ENCODE data around the gene PTPRD. TPM values are rescaled to one million over a fixed set of nuclear protein-coding genes. Genes with fewer than 3 reads are reported as not detected.

Gene PTPRD
- total RNA-seq, 1 donor: 11.5 TPM

DNA sequence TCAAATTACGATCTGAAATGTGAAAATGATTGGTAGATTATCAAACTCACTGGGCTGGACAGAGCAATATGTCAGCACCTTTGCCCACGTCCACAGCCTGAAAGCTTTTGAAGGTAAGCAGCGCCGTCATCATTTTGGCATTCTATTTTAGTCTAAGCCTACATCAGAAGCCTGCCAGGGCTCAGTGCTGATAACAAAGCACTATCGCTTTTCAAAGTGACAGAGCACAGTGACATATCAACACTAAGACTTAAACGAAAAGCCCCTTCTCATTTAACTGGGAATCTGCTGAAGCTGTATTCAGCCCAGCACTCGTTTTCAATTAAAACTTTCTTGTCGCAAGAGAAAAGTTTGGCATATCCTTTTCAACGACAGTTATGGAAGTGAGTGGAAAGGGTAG lies 1076.3 kb downstream of the PTPRD start:
- H3K4me3 ChIP-seq (ENCODE audit: low read depth, low read length): no peak overlapping the region
- no peak for DNase-seq (ENCODE audit: low read depth)
- TF ChIP-seq, protein P1, sequence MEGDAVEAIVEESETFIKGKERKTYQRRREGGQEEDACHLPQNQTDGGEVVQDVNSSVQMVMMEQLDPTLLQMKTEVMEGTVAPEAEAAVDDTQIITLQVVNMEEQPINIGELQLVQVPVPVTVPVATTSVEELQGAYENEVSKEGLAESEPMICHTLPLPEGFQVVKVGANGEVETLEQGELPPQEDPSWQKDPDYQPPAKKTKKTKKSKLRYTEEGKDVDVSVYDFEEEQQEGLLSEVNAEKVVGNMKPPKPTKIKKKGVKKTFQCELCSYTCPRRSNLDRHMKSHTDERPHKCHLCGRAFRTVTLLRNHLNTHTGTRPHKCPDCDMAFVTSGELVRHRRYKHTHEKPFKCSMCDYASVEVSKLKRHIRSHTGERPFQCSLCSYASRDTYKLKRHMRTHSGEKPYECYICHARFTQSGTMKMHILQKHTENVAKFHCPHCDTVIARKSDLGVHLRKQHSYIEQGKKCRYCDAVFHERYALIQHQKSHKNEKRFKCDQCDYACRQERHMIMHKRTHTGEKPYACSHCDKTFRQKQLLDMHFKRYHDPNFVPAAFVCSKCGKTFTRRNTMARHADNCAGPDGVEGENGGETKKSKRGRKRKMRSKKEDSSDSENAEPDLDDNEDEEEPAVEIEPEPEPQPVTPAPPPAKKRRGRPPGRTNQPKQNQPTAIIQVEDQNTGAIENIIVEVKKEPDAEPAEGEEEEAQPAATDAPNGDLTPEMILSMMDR (IDR thresholded peaks at IDR 0.05; ENCODE audit: insufficient read depth, low read length): no peak

DNA sequence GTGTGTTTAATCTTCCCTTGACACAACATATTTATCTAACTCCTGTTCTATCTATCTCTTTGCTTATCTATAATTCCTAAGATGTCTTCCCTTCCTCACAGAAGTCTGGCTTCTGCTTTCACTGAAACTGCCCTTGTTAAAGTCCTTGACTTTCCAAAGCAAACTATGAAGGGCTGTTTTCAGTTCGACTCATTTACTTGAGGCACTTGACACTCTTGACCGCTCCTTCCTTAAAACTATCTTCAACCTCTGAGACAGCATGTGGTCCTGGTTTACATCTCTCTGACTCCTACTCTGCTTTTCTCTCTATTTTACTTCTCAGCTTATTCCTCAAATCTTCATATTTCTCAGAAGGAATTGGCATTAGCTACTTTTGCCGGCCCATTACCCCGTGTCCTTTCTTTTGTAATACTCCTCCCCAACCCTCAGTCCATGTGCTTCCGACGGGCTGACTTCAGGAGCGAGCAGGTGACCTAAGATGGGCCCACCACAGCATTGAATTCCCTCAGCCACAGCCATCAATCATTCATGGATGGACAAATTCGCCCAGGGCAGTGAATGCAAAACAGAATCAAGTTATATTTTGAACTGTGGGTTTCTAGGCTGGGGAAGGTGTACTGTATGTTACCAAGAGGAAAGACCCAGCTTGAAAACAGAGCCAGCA lies 1089.2 kb downstream of the PTPRD start:
- TF ChIP-seq, protein P1 (IDR thresholded peaks at IDR 0.05; ENCODE audit: insufficient read depth, low read length): no peak
- no peak overlapping the region for H3K4me3 ChIP-seq (ENCODE audit: low read depth, low read length)
- DNase-seq (ENCODE audit: low read depth): no peak

DNA sequence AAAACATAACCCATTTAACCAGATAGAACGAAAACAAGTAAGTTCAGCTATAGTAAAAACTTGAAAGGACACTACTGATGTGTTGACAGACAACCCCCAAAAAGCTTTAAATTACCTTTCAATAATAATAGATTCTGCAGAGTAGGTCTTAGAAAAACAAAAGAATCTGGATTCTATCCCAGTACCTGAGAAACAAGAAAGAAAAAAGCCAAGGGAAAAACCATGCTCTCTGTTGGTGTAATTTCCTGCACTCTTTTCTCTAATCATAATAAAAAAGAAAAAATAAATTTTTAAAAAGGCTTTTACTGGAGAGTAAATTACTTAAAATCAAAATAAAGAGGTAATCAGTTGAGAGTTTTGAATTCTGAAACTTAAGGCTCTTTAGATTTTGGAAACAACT lies 1090.4 kb downstream of the PTPRD start:
- H3K4me3 ChIP-seq (ENCODE audit: low read depth, low read length): no peak overlapping the region
- TF ChIP-seq, protein P1 (IDR thresholded peaks at IDR 0.05; ENCODE audit: insufficient read depth, low read length): no peak
- no peak for DNase-seq (ENCODE audit: low read depth)

DNA sequence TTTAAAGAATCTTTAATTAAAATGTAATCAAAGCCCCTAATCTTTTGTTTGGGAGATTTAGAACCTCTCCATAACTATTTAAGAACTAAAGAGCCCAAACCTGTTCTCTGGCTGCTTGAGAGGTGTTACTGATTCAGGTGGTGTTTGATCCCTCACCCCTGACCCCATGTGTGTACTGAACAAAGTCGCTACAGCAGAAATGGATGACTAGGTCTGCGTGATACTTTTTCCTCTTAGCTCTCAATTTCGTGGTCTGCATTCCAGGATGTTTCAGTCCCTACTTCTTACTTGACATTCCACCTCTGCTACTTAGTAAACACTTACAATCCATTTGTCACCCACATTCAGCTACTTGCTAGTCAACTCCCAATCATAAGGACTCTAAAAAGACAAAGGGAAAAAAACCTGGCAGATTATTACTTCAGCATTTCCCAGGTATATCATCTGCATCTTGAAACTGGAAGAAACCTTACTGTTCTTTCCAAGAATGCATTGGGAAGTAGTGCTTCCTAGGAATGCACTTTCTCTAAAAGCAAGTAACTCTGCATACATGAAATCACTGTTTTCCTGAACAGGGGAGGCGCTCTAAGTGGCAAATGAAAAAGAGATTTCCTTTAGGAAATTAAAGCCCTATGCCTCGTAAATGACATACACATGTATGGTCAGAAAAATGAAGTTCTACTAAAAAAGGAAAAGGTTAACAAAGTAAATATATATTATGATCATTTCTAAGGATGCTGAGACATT lies 1091.6 kb downstream of the PTPRD start:
- no peak for DNase-seq (ENCODE audit: low read depth)
- no peak overlapping the region for H3K4me3 ChIP-seq (ENCODE audit: low read depth, low read length)
- TF ChIP-seq, protein P1 (IDR thresholded peaks at IDR 0.05; ENCODE audit: insufficient read depth, low read length): no peak

DNA sequence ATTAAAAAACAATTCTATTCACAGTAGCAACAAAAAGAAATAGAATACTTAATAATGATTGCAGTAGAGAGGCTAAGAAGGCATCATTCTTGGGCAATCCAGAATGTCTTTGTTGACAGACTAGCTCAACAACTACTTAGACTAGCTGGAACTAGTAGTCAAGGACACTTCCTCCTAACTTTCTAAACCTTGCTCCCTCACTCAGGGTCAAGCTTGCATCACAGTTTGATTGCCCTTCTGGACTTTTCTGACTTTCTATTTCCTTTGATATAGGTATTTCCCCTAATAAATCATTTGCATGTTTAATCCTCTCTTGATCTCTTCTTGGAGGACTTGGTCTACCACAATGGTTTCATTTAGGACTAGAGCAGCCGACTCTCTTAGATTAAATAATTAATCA lies 1107.9 kb downstream of the PTPRD start:
- TF ChIP-seq, protein P1 (IDR thresholded peaks at IDR 0.05; ENCODE audit: insufficient read depth, low read length): no peak
- no peak overlapping the region for H3K4me3 ChIP-seq (ENCODE audit: low read depth, low read length)
- DNase-seq (ENCODE audit: low read depth): no peak

DNA sequence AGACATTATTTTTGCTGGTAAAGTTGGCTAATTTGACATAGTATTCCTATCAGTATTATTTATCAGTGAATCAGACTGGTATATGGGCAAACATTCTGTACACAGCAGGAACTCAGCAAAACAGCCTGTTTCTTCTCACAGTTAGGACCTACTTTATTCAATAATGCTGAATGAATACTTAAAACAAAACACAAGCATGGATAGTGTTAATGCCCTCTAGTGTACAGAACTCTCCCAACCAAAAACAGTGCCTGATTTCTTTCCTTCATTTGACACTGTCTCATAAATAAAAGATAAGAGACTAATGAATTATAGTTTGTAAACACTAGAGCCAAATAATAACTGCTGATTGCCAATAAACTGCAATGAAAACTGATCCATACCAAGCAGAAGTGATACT lies 1113.3 kb downstream of the PTPRD start:
- no peak overlapping the region for H3K4me3 ChIP-seq (ENCODE audit: low read depth, low read length)
- no peak for DNase-seq (ENCODE audit: low read depth)
- TF ChIP-seq, protein P1 (IDR thresholded peaks at IDR 0.05; ENCODE audit: insufficient read depth, low read length): no peak
